Breast epithelium (tissue), 3 donors: ENCODE data around the gene NEBL.

Experiments used
- CTCF ChIP-seq, 3 donors: fragments of 450-650 bp; IDR thresholded peaks; one replicate each; pipeline ENCODE4 v1.5.1; 2016 to 2017; ENCODE audit warnings: antibody characterized with exemption in 3 of 3, mild to moderate bottlenecking in 3 of 3, moderate library complexity in 3 of 3
- POLR2A ChIP-seq: fragments of 450-650 bp; IDR thresholded peaks from one replicate; pipeline ENCODE4 v1.6.1; 2016; ENCODE audit warnings: antibody characterized with exemption, mild to moderate bottlenecking, moderate library complexity

DNA sequence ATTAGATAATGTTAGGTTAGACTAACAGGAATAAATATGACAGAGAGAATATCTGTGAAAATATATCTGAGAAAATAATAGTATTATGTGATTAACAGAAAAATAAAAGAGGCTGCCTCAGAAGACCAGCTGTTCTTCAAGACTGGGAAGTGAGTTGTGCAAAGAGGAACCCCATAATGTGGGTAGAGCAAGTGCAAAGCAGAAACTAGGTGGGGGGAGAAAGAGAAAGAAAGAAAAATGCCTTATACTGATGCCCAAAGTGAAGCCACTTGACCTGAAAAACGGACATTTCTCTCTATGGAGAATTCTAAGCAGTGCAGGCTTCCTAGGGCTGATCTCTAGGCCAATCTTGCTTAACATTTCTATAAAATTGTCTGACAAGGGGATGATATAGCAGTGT lies 3.8 kb downstream of the NEBL start:
- TF ChIP-seq CTCF (IDR thresholded peaks at IDR 0.05) (no peak), POLR2A (no peak)
